GM12872 (cell line): ENCODE data around the gene ITIH4.
A peak's percentile ranks its signal among the peaks of the same experiment; 100 is the strongest.

Experiments used
- TF ChIP-seq, protein P1 (sequence below): IDR thresholded peaks from 3 replicates; pipeline ENCODE4 v1.5.1; 2011; ENCODE audit warnings: low read depth, mild to moderate bottlenecking, low read length, moderate library complexity; ENCODE audit not compliant: insufficient read depth

ITIH4 gene

DNA sequence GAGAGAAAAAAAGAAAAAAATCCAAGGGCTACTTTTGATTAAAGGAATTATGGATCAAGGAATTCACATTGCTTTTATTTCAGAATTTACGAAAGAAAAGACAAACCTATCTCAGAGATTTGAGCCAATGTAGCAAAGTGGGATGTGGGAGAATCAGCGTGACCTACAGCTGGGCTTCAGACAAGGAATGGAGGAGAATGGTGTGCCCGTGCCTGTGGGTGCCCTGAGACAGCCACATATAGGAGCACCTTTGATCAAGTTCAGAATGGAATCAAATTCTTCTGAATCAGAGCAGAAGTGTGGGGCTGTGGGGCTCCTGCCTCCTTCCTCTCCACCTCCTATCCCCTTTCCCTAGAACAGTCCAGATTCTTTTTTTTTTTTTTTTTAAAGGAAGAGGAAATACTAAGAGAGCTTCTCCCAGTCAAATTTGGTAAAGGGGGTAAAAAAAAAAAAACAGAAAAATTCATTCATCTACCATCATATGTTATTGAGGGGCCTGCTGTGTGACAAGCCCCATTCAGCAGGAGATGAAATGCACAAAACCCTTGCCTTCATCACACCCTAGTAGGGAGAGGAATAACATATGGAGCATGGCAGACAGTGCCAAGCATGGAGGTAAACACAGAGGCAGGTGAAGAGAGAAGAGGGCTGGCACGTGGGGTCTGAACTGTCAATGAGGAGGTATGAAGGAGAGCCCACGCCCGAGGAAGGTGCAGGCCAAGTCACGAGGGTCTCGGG lies 29.4 kb upstream of the ITIH4 start:
- TF ChIP-seq, protein P1, sequence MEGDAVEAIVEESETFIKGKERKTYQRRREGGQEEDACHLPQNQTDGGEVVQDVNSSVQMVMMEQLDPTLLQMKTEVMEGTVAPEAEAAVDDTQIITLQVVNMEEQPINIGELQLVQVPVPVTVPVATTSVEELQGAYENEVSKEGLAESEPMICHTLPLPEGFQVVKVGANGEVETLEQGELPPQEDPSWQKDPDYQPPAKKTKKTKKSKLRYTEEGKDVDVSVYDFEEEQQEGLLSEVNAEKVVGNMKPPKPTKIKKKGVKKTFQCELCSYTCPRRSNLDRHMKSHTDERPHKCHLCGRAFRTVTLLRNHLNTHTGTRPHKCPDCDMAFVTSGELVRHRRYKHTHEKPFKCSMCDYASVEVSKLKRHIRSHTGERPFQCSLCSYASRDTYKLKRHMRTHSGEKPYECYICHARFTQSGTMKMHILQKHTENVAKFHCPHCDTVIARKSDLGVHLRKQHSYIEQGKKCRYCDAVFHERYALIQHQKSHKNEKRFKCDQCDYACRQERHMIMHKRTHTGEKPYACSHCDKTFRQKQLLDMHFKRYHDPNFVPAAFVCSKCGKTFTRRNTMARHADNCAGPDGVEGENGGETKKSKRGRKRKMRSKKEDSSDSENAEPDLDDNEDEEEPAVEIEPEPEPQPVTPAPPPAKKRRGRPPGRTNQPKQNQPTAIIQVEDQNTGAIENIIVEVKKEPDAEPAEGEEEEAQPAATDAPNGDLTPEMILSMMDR: no peak

GRCh38 chr3:52857864-52858263 lies 27.4 kb upstream of the ITIH4 start:
- TF ChIP-seq, protein P1: no peak

GRCh38 chr3:52857133-52857532 lies 26.7 kb upstream of the ITIH4 start:
- TF ChIP-seq, protein P1: no peak

GRCh38 chr3:52856666-52857065 lies 26.2 kb upstream of the ITIH4 start:
- TF ChIP-seq, protein P1: no peak

- TF ChIP-seq, protein P1: no peak
Measured at GRCh38 chr3:52854013-52854412, 23.5 kb upstream of the ITIH4 start.

DNA sequence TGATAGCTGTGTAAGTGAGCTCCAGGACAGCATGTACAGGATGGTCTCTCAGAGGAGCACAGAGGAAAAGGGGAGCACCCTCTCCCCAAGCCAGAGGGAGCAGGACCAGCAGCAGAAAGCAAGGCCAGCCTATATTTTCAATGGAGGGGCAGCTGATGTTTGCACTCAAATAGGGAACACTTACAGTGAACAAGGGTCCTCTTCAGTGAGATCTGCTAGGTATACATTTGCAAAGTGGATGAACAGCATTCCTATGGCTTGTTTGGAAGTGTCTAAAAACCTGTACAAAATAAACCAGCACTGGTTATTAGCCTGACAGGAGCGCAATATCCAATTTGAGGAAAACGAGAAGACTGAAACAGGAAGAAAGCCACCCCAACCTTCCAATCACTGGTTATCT lies 21.9 kb upstream of the ITIH4 start:
- TF ChIP-seq, protein P1: no peak

DNA sequence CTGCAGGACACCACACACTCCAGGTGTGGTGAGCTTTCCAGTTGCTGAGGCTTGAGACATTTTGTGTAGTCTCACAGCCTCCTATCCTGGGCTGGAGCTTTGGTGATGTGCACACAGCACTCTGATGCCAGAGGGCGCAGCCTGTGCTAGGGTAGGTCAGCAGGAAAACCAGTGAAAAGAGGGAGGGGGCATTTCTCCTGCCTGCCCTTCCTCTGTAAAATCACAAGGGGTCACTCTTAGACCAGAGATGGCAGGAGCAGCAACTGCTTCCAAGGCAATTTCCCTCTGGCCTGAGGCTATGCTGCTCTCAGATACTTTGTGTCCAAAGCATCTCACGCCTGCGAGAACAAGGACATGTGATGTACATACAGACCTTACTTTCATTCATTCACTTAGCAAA lies 20.9 kb upstream of the ITIH4 start:
- TF ChIP-seq, protein P1: peak; percentile 82
